Peyer's patch (tissue), 4 donors: ENCODE data around the gene CDH4.

Experiments used
- CTCF ChIP-seq, 6 experiments: fragments of 450-650 bp in 4 of 6; fragments of 200-600 bp in 2 of 6; sonication (generic) in 1 of 6; IDR thresholded peaks; one replicate each; pipeline ENCODE4 v1.5.1; 2017 to 2019; ENCODE audit warnings: antibody characterized with exemption in 6 of 6, mild to moderate bottlenecking in 3 of 6, moderate library complexity in 1 of 6
- POLR2A ChIP-seq, 2 donors: fragments of 450-650 bp; IDR thresholded peaks; one replicate each; pipeline ENCODE4 v1.5.1; 2017; ENCODE audit warnings: antibody characterized with exemption in 2 of 2, mild to moderate bottlenecking in 2 of 2, moderate library complexity in 2 of 2

GRCh38 chr20:61298661-61299060 lies 46.6 kb downstream of the CDH4 start:
- TF ChIP-seq CTCF (IDR thresholded peaks at IDR 0.05) (no peak), POLR2A (IDR thresholded peaks at IDR 0.05) (no peak)
